Gastroesophageal sphincter (tissue), 3 donors: ENCODE data around the gene TMEM108.

Source experiments
- CTCF ChIP-seq, 4 experiments: fragments of 200-600 bp in 2 of 4; fragments of 450-650 bp in 2 of 4; sonication (generic) in 1 of 4; IDR thresholded peaks; one replicate each; pipeline ENCODE4 v1.5.1; 2017 to 2019; ENCODE audit warnings: antibody characterized with exemption in 4 of 4, mild to moderate bottlenecking in 2 of 4, moderate library complexity in 2 of 4
- POLR2A ChIP-seq, 2 donors: fragments of 450-650 bp; IDR thresholded peaks; one replicate each; pipeline ENCODE4 v1.6.1; 2017; ENCODE audit warnings: antibody characterized with exemption in 2 of 2, mild to moderate bottlenecking in 2 of 2, moderate library complexity in 1 of 2

GRCh38 chr3:133115176-133115575 is 77.0 kb downstream of the TMEM108 start:
- TF ChIP-seq CTCF (IDR thresholded peaks at IDR 0.05) (no peak), POLR2A (IDR thresholded peaks at IDR 0.05) (no peak)
